ENCODE results near the gene CHPF. TPM values are rescaled to one million over a fixed set of nuclear protein-coding genes. Genes with fewer than 3 reads are reported as not detected.

Gene CHPF
- total RNA-seq, 1 donor from 2014 or later, result 21.1 TPM

- intact Hi-C loops (cut with micrococcal nuclease), result no loop called here
Measured at GRCh38 chr2:219514836-219515235, 28.8 kb downstream of the CHPF start.

- intact Hi-C loops (cut with micrococcal nuclease), result no loop called here
Measured at GRCh38 chr2:219514196-219514761, 29.3 kb downstream of the CHPF start, which contains the start of gene ASIC4. Gene ASIC4, plus strand, starts transcription at chr2:219514482. Its CDS starts 243 bp downstream, at chr2:219514725.

GRCh38 chr2:219513787-219514186 is 29.8 kb downstream of the CHPF start:
- intact Hi-C loops (cut with micrococcal nuclease), result no loop called here

- intact Hi-C loops (cut with micrococcal nuclease), result no loop called here
Measured at GRCh38 chr2:219512524-219513216, 30.9 kb downstream of the CHPF start.

GRCh38 chr2:219511547-219512325 is 31.9 kb downstream of the CHPF start:
- intact Hi-C loops (cut with micrococcal nuclease), result no loop called here

- intact Hi-C loops (cut with micrococcal nuclease), result no loop called here
Measured at GRCh38 chr2:219510512-219511135, 33.0 kb downstream of the CHPF start.

- intact Hi-C loops (cut with micrococcal nuclease), result loop anchor here (1.0 kb wide), 2 partner anchors 12 to 20 kb away; partner anchors contain the start of gene GMPPA
Measured at GRCh38 chr2:219509780-219510511, 33.7 kb downstream of the CHPF start.

GRCh38 chr2:219508971-219509779 is 34.4 kb downstream of the CHPF start:
- intact Hi-C loops (cut with micrococcal nuclease), result loop anchor here (1.0 kb wide), 2 partner anchors 11 to 21 kb away; partner anchors contain the start of gene GMPPA

GRCh38 chr2:219508444-219508734 is 35.2 kb downstream of the CHPF start:
- intact Hi-C loops (cut with micrococcal nuclease), result no loop called here

GRCh38 chr2:219507581-219508443 is 35.8 kb downstream of the CHPF start:
- intact Hi-C loops (cut with micrococcal nuclease), result no loop called here

GRCh38 chr2:219506802-219507526 is 36.6 kb downstream of the CHPF start:
- intact Hi-C loops (cut with micrococcal nuclease), result no loop called here

- intact Hi-C loops (cut with micrococcal nuclease), result no loop called here
Measured at GRCh38 chr2:219506153-219506801, 37.3 kb downstream of the CHPF start.

GRCh38 chr2:219505585-219505984 is 38.0 kb downstream of the CHPF start:
- intact Hi-C loops (cut with micrococcal nuclease), result no loop called here

- intact Hi-C loops (cut with micrococcal nuclease), result no loop called here
Measured at GRCh38 chr2:219502618-219503017, 41.0 kb downstream of the CHPF start.

- intact Hi-C loops (cut with micrococcal nuclease), result no loop called here
Measured at GRCh38 chr2:219501849-219502248, 41.8 kb downstream of the CHPF start.

GRCh38 chr2:219500135-219500534 is 43.5 kb downstream of the CHPF start:
- intact Hi-C loops (cut with micrococcal nuclease), result no loop called here

GRCh38 chr2:219499555-219499954 is 44.1 kb downstream of the CHPF start:
- intact Hi-C loops (cut with micrococcal nuclease), result loop anchor here (2.0 to 5.0 kb wide), 6 partner anchors 59 to 827 kb away; partner anchors contain the start of genes ABCB6, RNF25 and STK36

- intact Hi-C loops (cut with micrococcal nuclease), result loop anchor here (2.0 to 5.0 kb wide), 6 partner anchors 58 to 827 kb away; partner anchors contain the start of genes ABCB6, RNF25 and STK36
Measured at GRCh38 chr2:219499058-219499307, 44.6 kb downstream of the CHPF start.

All from T-helper 1 cell treated with Interleukin-12 subunit alpha and Interleukin-12 subunit beta and Interleukin-4 antibody, amounts not matched to agents 30 ng/mL and 1 ng/mL, for 36 hours (primary cell).